HepG2 (cell line): ENCODE measurements around the gene AP1AR. TPM values are rescaled to one million over a fixed set of nuclear protein-coding genes. Genes with fewer than 3 reads are reported as not detected.

Experiments
- ATAC-seq: fragments of 200-7000 bp; cut with Tn5 transposase; 3 replicates; pipeline ENCODE4 v1.9.1; 2020; ENCODE audit warnings: mild to moderate bottlenecking, moderate library complexity
- BruUV-seq: library from RNA; stranded (reverse); fragments of 400-500 nt; replicated peaks from 2 replicates; lab custom pipeline; 2021; lab: Mats Ljungman, UMichigan
- CTCF ChIA-PET: fragments of 300-600 bp; formaldehyde crosslinking; extraction: SDS; loops from one replicate; lab custom pipeline; 2021; ENCODE audit warnings: low total read pairs, inconsistent platforms, low intra/inter-chr PET ratio; lab: Yijun Ruan, JAX
- POLR2A ChIA-PET: fragments of 350-600 bp; sonication (Branson Sonifier 250); formaldehyde crosslinking; loops from one replicate; lab custom pipeline; 2020; ENCODE audit warnings: antibody characterized with exemption, inconsistent platforms; lab: Yijun Ruan, JAX
- DNase-seq: peaks from one replicate; pipeline ENCODE4 v3.0.0-alpha.2; 2015; ENCODE audit warnings: low spot score
- FAIRE-seq: peaks from 3 replicates; lab custom pipeline; 2011; peaks lifted over from hg19 to GRCh38; lab: Jason Lieb, UNC
- H2AFZ ChIP-seq: one replicate; pipeline ENCODE4 v1.6.1; 2011; ENCODE audit warnings: low read length, inconsistent platforms
- H3K27ac ChIP-seq: fragments of 300-600 bp; 3 replicates; pipeline ENCODE4 v1.8.0; 2011; ENCODE audit warnings: mixed run types, mild to moderate bottlenecking, mixed read lengths, low read length, inconsistent platforms; ENCODE audit not compliant: insufficient read depth; ENCODE audit errors: extremely low read length
- H3K27me3 ChIP-seq, 2 experiments: fragments of 200-600 bp in 1 of 2; 2 replicates in 1 of 2; 3 replicates in 1 of 2; pipeline versions ENCODE4 v1.6.0 to v1.8.0; 2011; ENCODE audit warnings: low read length in 2 of 2, mild to moderate bottlenecking in 2 of 2, moderate library complexity in 2 of 2, inconsistent platforms in 1 of 2; ENCODE audit not compliant: insufficient read depth in 2 of 2, control insufficient read depth in 1 of 2
- H3K36me3 ChIP-seq, 2 experiments: fragments of 200-600 bp in 1 of 2; replicated peaks in 1 of 2; 2 replicates in 1 of 2; 3 replicates in 1 of 2; pipeline versions ENCODE4 v1.5.1 to v1.8.0; 2011; ENCODE audit warnings: low read length in 2 of 2, inconsistent platforms in 1 of 2; ENCODE audit not compliant: insufficient read depth in 2 of 2, control insufficient read depth in 1 of 2
- H3K4me1 ChIP-seq: 2 replicates; pipeline ENCODE4 v1.5.1; 2012; ENCODE audit warnings: low read length, inconsistent platforms; ENCODE audit not compliant: insufficient read depth
- H3K4me2 ChIP-seq: 2 replicates; pipeline ENCODE4 v1.6.0; 2011; ENCODE audit warnings: low read depth, low read length, inconsistent platforms
- H3K4me3 ChIP-seq, 3 experiments: fragments of 200-600 bp in 1 of 3; sonication (generic), shearing (Covaris generic) in 1 of 3; replicated peaks in 1 of 3; 2 replicates each; pipeline ENCODE4 v1.5.1; 2011 to 2016; ENCODE audit warnings: low read length in 3 of 3, inconsistent platforms in 2 of 3, low read depth in 2 of 3, mild to moderate bottlenecking in 2 of 3, control low read depth in 1 of 3, mixed read lengths in 1 of 3; ENCODE audit not compliant: insufficient read depth in 1 of 3
- H3K79me2 ChIP-seq: one replicate; pipeline ENCODE4 v1.6.1; 2011; ENCODE audit warnings: low read length, inconsistent platforms; ENCODE audit not compliant: insufficient read depth
- H3K9ac ChIP-seq: 2 replicates; pipeline ENCODE4 v1.6.0; 2011; ENCODE audit warnings: mild to moderate bottlenecking, low read depth, low read length, inconsistent platforms; ENCODE audit not compliant: insufficient read depth
- H3K9me3 ChIP-seq: 2 replicates; pipeline ENCODE4 v1.5.1; 2012; ENCODE audit warnings: mild to moderate bottlenecking, low read length
- H4K20me1 ChIP-seq: 2 replicates; pipeline ENCODE4 v1.6.0; 2011; ENCODE audit warnings: inconsistent platforms, mild to moderate bottlenecking, low read length, moderate library complexity; ENCODE audit not compliant: insufficient read depth
- ARNT ChIP-seq: fragments of 450-650 bp; IDR thresholded peaks from 2 replicates; pipeline ENCODE4 v1.6.1; 2017
- FLYWCH1 ChIP-seq: sonication (generic); formaldehyde crosslinking; IDR thresholded peaks from 2 replicates; pipeline ENCODE4 v1.8.1; 2023; ENCODE audit warnings: mild to moderate bottlenecking, missing genetic modification reagents
- MBNL3 ChIP-seq: fragments of 250-450 bp; sonication (Bioruptor Pico); conservative IDR thresholded peaks from 2 replicates; pipeline ENCODE4 v1.8.0; 2022; ENCODE audit warnings: mild to moderate bottlenecking, inconsistent platforms
- PCBP2 ChIP-seq: fragments of 200-400 bp; formaldehyde crosslinking; optimal IDR thresholded peaks from 2 replicates; pipeline ENCODE3; 2018; ENCODE audit warnings: low read length, low read depth; ENCODE audit not compliant: poor library complexity, severe bottlenecking
- PHF20 ChIP-seq: sonication (generic); formaldehyde crosslinking; IDR thresholded peaks from 2 replicates; pipeline ENCODE4 v1.5.0; 2020; ENCODE audit warnings: mild to moderate bottlenecking, missing genetic modification reagents
- SOX13 ChIP-seq, 3 experiments: fragments of 450-650 bp in 1 of 3; sonication (generic) in 1 of 3; formaldehyde crosslinking in 1 of 3; IDR thresholded peaks in 2 of 3; conservative IDR thresholded peaks in 1 of 3; 2 replicates each; pipeline versions ENCODE4 v1.5.0 to v1.6.1; 2016 to 2020; ENCODE audit warnings: antibody characterized with exemption in 1 of 3, mild to moderate bottlenecking in 1 of 3, missing compliant biosample characterization in 1 of 3, missing genetic modification reagents in 1 of 3, moderate library complexity in 1 of 3
- TARDBP ChIP-seq: sonication (generic); formaldehyde crosslinking; IDR thresholded peaks from 2 replicates; pipeline ENCODE4 v1.8.0; 2022; ENCODE audit warnings: mild to moderate bottlenecking, missing genetic modification reagents
- ZBTB21 ChIP-seq: sonication (generic); formaldehyde crosslinking; IDR thresholded peaks from 2 replicates; pipeline ENCODE4 v1.4.0; 2020; ENCODE audit warnings: missing genetic modification reagents
- ZFP90 ChIP-seq: sonication (generic); formaldehyde crosslinking; IDR thresholded peaks from 2 replicates; pipeline ENCODE4 v1.8.0; 2022; ENCODE audit warnings: missing genetic modification reagents, mild to moderate bottlenecking, inconsistent platforms, borderline replicate concordance
- ZNF138 ChIP-seq: sonication (generic); formaldehyde crosslinking; IDR thresholded peaks from 2 replicates; pipeline ENCODE4 v1.5.0; 2020; ENCODE audit warnings: mild to moderate bottlenecking, low read depth, missing genetic modification reagents
- ZNF317 ChIP-seq: sonication (generic); formaldehyde crosslinking; IDR thresholded peaks from 2 replicates; pipeline ENCODE4 v1.5.0; 2020; ENCODE audit warnings: mild to moderate bottlenecking, missing genetic modification reagents
- ZNF329 ChIP-seq: sonication (generic); formaldehyde crosslinking; IDR thresholded peaks from 2 replicates; pipeline ENCODE4 v1.9.0; 2021; ENCODE audit warnings: low read depth, mild to moderate bottlenecking, missing genetic modification reagents
- ZNF333 ChIP-seq: sonication (generic); formaldehyde crosslinking; IDR thresholded peaks from 2 replicates; pipeline ENCODE4 v1.4.0; 2020; ENCODE audit warnings: mild to moderate bottlenecking, missing genetic modification reagents, borderline replicate concordance
- ZNF644 ChIP-seq: IDR thresholded peaks from 2 replicates; pipeline ENCODE4 v1.6.1; 2016; ENCODE audit warnings: low read depth
- WGBS: methylation state at CpG from one replicate; pipeline ENCODE4 v1.1.6; 2017; ENCODE audit warnings: low lambda C conversion rate; 5-methylcytosine and 5-hydroxymethylcytosine counted together
- in situ Hi-C: cut with HindIII; loops from 2 replicates; pipeline ENCODE4 v1.10.0; 2017; ENCODE audit warnings: low pct_unique_long_range_greater_than_20kb; ENCODE audit not compliant: extremely low pct_ligation_motif_present
- intact Hi-C: fragments of 100-400 bp; cut with micrococcal nuclease; formaldehyde crosslinking; loops from one replicate; pipeline ENCODE4 v1.10.0; 2022; ENCODE audit not compliant: unreplicated experiment
- polyA plus RNA-seq, 8 experiments: library from polyadenylated mRNA; depleted of rRNA in 3 of 8; stranded (reverse) in 7 of 8; unstranded in 1 of 8; fragments of >200 nt; fragmentation: Illumina TruSeq in 4 of 8; extraction: Trizol in 4 of 8; gene quantifications; 2 replicates each; pipeline versions ENCODE4 v1.2.1 to v1.2.3, GENCODE V29; 2011 to 2016; ENCODE audit warnings: low read depth in 4 of 8, missing spikeins in 1 of 8, mixed read lengths in 1 of 8; ENCODE audit not compliant: insufficient read depth in 1 of 8
- total RNA-seq, 5 experiments: library from RNA; depleted of rRNA; stranded (reverse); fragments of >200 nt; fragmentation: Illumina TruSeq; extraction: Trizol; gene quantifications; 2 replicates each; pipeline ENCODE4 v1.2.3, GENCODE V29; 2016; ENCODE audit warnings: low read depth in 1 of 5

The AP1AR gene
- total and polyA plus RNA-seq, 2 of the 13 experiments (the other 11 are each of a cell fraction or from before 2014, with no cell fraction given) = 24.9 to 39.9 TPM

GRCh38 chr4:112277220-112277619 lies 45.6 kb downstream of the AP1AR start:
- Histone ChIP-seq H3K4me3 (no peak overlapping the region), H3K36me3 (peaks cover 0 to 3% of the 10 kb centered on the region in 2 experiments; a peak in 1 of 5 replicates), H2AFZ (no peak overlapping the region), H3K27ac (no peak overlapping the region)
- ATAC-seq = no peak
- 92% methylated on average over 3 of the region's 3 CpGs for WGBS
- CTCF ChIA-PET = no interaction called here
- TF ChIP-seq ARNT (no peak), ZNF333 (CRISPR knock-in tag) (no peak), PCBP2 (no peak), SOX13 (IDR thresholded peaks at IDR 0.05) (no peak), SOX13 (CRISPR knock-in tag; conservative IDR thresholded peaks at IDR 0.05 in 1 of 2, IDR thresholded peaks at IDR 0.05 in 1 of 2) (no peak), ZBTB21 (CRISPR knock-in tag) (no peak), ZNF644 (CRISPR knock-in tag) (no peak), ZNF138 (CRISPR knock-in tag) (no peak), ZFP90 (no peak), PHF20 (CRISPR knock-in tag) (no peak), ZNF317 (no peak), MBNL3 (CRISPR knock-in tag) (no peak), ZNF329 (CRISPR knock-in tag) (no peak), FLYWCH1 (no peak), TARDBP (no peak)
- TF ChIP-seq, all 625 proteins: peak for 0
- in situ Hi-C loops (no loop called here), intact Hi-C loops (no loop called here)
- Histone ChIP-seq H3K9ac (no peak overlapping the region), H3K4me1 (peaks cover 23% of the 10 kb centered on the region), H3K4me2 (no peak overlapping the region), H3K79me2 (no peaks in the 10 kb centered on the region), H3K9me3 (no peaks in the 10 kb centered on the region), H4K20me1 (no peaks in the 10 kb centered on the region), H3K27me3 (no peaks in the 10 kb centered on the region)
- POLR2A ChIA-PET = no interaction called here
- BruUV-seq = no TSS peak
- DNase-seq = no peak
- no peak for FAIRE-seq
